KOPT-K1 (cell line): ENCODE results near the gene RHOH.
"Not testable (repeated sequence)": the region's sequence is repeated elsewhere in the genome, so short reads cannot be mapped to it uniquely, and the experiment has no call there.

ENCODE experiments used
- H3K27ac ChIP-seq: fragments of 200-600 bp; sonication (generic); 2 replicates; pipeline ENCODE4 v1.5.1; 2016; ENCODE audit warnings: antibody characterized with exemption, mild to moderate bottlenecking, low read depth, low read length; ENCODE audit not compliant: poor library complexity, severe bottlenecking
- H3K36me3 ChIP-seq: fragments of 200-600 bp; sonication (generic); 2 replicates; pipeline ENCODE4 v1.5.1; 2017; ENCODE audit warnings: antibody characterized with exemption, mild to moderate bottlenecking, low read length, moderate library complexity; ENCODE audit not compliant: insufficient read depth
- H3K9me3 ChIP-seq: fragments of 200-600 bp; sonication (generic); 2 replicates; pipeline ENCODE4 v1.5.1; 2017; ENCODE audit warnings: antibody characterized with exemption, low read length, mild to moderate bottlenecking; ENCODE audit not compliant: insufficient read depth, poor library complexity, severe bottlenecking

Gene RHOH

GRCh38 chr4:40294339-40294738 lies 97.5 kb downstream of the RHOH start:
- Histone ChIP-seq H3K27ac (no peak overlapping the region), H3K9me3 (peaks cover 11% of the 10 kb centered on the region), H3K36me3 (no peaks in the 10 kb centered on the region)

- peaks cover 11% of the 10 kb centered on the region for H3K9me3 ChIP-seq
- not testable (repeated sequence) for H3K27ac ChIP-seq, H3K36me3 ChIP-seq
Observed at GRCh38 chr4:40295030-40295429, 98.2 kb downstream of the RHOH start.

- Histone ChIP-seq H3K36me3 (no peaks in the 10 kb centered on the region), H3K9me3 (peaks cover 11% of the 10 kb centered on the region), H3K27ac (no peak overlapping the region)
Observed at GRCh38 chr4:40295572-40295971, 98.7 kb downstream of the RHOH start.
